Glutamatergic neuron (in vitro differentiated cells): Measurements from ENCODE around the gene PLEKHJ1. TPM values are rescaled to one million over a fixed set of nuclear protein-coding genes. Genes with fewer than 3 reads are reported as not detected.

ENCODE experiments used
- DNase-seq: peaks from one replicate; pipeline ENCODE4 v3.0.0; 2022
- H3K27ac Mint-ChIP-seq: one replicate; pipeline ENCODE4 v1.8.0; 2020; ENCODE audit warnings: mild to moderate bottlenecking, mixed read lengths, inconsistent platforms; ENCODE audit not compliant: unreplicated experiment
- H3K27me3 Mint-ChIP-seq: one replicate; pipeline ENCODE4 v1.8.0; 2020; ENCODE audit warnings: mild to moderate bottlenecking, moderate library complexity, mixed read lengths, inconsistent platforms; ENCODE audit not compliant: unreplicated experiment
- H3K36me3 Mint-ChIP-seq: one replicate; pipeline ENCODE4 v1.8.0; 2020; ENCODE audit warnings: mild to moderate bottlenecking, mixed read lengths, inconsistent platforms; ENCODE audit not compliant: unreplicated experiment
- H3K4me1 Mint-ChIP-seq: one replicate; pipeline ENCODE4 v1.8.0; 2020; ENCODE audit warnings: mild to moderate bottlenecking, low read depth, mixed read lengths, inconsistent platforms; ENCODE audit not compliant: unreplicated experiment
- H3K4me3 Mint-ChIP-seq: one replicate; pipeline ENCODE4 v1.8.0; 2020; ENCODE audit warnings: mild to moderate bottlenecking, mixed read lengths, inconsistent platforms; ENCODE audit not compliant: unreplicated experiment
- H3K9me3 Mint-ChIP-seq: one replicate; pipeline ENCODE4 v1.8.0; 2020; ENCODE audit warnings: mild to moderate bottlenecking, moderate library complexity, mixed read lengths, inconsistent platforms; ENCODE audit not compliant: unreplicated experiment
- CTCF ChIP-seq: fragments of 200-600 bp; sonication (generic); IDR thresholded peaks from one replicate; pipeline ENCODE4 v1.5.0; 2021; ENCODE audit not compliant: partially characterized antibody, unreplicated experiment
- total RNA-seq: library from RNA; stranded (reverse); fragmentation: NEBNext Ultra II Directional; extraction: Animal tissue kit (Norgen Biotek cat#: 25700); gene quantifications from one replicate; pipeline ENCODE4 v1.2.1, GENCODE V29; 2021; ENCODE audit not compliant: unreplicated experiment

Gene PLEKHJ1
- total RNA-seq, 1 donor from 2014 or later = 164 TPM

- no peak for TF ChIP-seq CTCF
- peaks cover 21% of the 10 kb centered on the region for H3K9me3 Mint-ChIP-seq
- H3K4me3 Mint-ChIP-seq = no peak overlapping the region
- no peak overlapping the region for H3K27ac Mint-ChIP-seq
- peaks cover 13% of the 10 kb centered on the region for H3K4me1 Mint-ChIP-seq
- peaks cover 8% of the 10 kb centered on the region for H3K27me3 Mint-ChIP-seq
- H3K36me3 Mint-ChIP-seq = no peaks in the 10 kb centered on the region
- DNase-seq = no peak
Observed at GRCh38 chr19:2275588-2276428, 39.7 kb upstream of the PLEKHJ1 start.

GRCh38 chr19:2274931-2275535 is 38.9 kb upstream of the PLEKHJ1 start:
- peak; percentile 82 for DNase-seq

GRCh38 chr19:2274185-2274711 is 38.1 kb upstream of the PLEKHJ1 start:
- Mint-ChIP-seq H3K4me3 (peak overlapping the region; percentile 71), H3K4me1 (peaks cover 13% of the 10 kb centered on the region), H3K27ac (peak overlapping the region; percentile 79), H3K27me3 (peaks cover 8% of the 10 kb centered on the region), H3K36me3 (no peaks in the 10 kb centered on the region), H3K9me3 (peaks cover 23% of the 10 kb centered on the region)
- TF ChIP-seq CTCF = no peak
- no peak for DNase-seq

More at GRCh38 chr19:2274931-2275535, 38.9 kb upstream of the PLEKHJ1 start:
- Mint-ChIP-seq H3K27me3 (peaks cover 8% of the 10 kb centered on the region), H3K9me3 (peaks cover 20% of the 10 kb centered on the region), H3K27ac (peak overlapping the region; percentile 68), H3K4me3 (no peak overlapping the region), H3K36me3 (no peaks in the 10 kb centered on the region), H3K4me1 (peaks cover 13% of the 10 kb centered on the region)
- peak; percentile 17 for TF ChIP-seq CTCF

GRCh38 chr19:2273356-2274184 is 37.4 kb upstream of the PLEKHJ1 start:
- peak; percentile 99 for TF ChIP-seq CTCF
- Mint-ChIP-seq H3K36me3 (no peaks in the 10 kb centered on the region), H3K9me3 (peaks cover 26% of the 10 kb centered on the region), H3K4me3 (peak overlapping the region; percentile 80), H3K27ac (peak overlapping the region; percentile 79), H3K27me3 (peaks cover 11% of the 10 kb centered on the region), H3K4me1 (peaks cover 13% of the 10 kb centered on the region)
- peak; percentile 92 for DNase-seq
